GM23338 (cell line): ENCODE results near the gene TTL. TPM values are rescaled to one million over a fixed set of nuclear protein-coding genes. Genes with fewer than 3 reads are reported as not detected.
"Not testable (repeated sequence)": the region's sequence is repeated elsewhere in the genome, so short reads cannot be mapped to it uniquely, and the experiment has no call there.

Experiments
- ATAC-seq: fragments of 200-7000 bp; cut with Tn5 transposase; 3 replicates; pipeline ENCODE4 v1.9.1; 2020
- DNase-seq: peaks from one replicate; pipeline ENCODE4 v3.0.0-alpha.2; 2015; ENCODE audit warnings: low spot score
- H2AFZ ChIP-seq: fragments of 200-600 bp; sonication (generic); 2 replicates; pipeline ENCODE4 v1.8.0; 2016; ENCODE audit warnings: antibody characterized with exemption, mild to moderate bottlenecking, moderate library complexity
- H3F3A ChIP-seq: fragments of 200-600 bp; sonication (generic); replicated peaks from 2 replicates; pipeline ENCODE4 v1.8.0; 2017; ENCODE audit warnings: antibody characterized with exemption, mixed run types, low read depth
- H3K27ac ChIP-seq: fragments of 200-600 bp; sonication (generic); 2 replicates; pipeline ENCODE4 v1.6.1; 2016; ENCODE audit warnings: low read depth
- H3K27me3 ChIP-seq: fragments of 200-600 bp; sonication (generic); 2 replicates; pipeline ENCODE4 v1.8.0; 2016; ENCODE audit warnings: mild to moderate bottlenecking, mixed run types, moderate library complexity; ENCODE audit not compliant: insufficient read depth
- H3K36me3 ChIP-seq: fragments of 200-600 bp; sonication (generic); 2 replicates; pipeline ENCODE4 v1.8.0; 2016; ENCODE audit warnings: mild to moderate bottlenecking; ENCODE audit not compliant: insufficient read depth
- H3K4me1 ChIP-seq: fragments of 200-600 bp; sonication (generic); 2 replicates; pipeline ENCODE4 v1.8.0; 2016; ENCODE audit warnings: mild to moderate bottlenecking, moderate library complexity; ENCODE audit not compliant: insufficient read depth
- H3K4me2 ChIP-seq: fragments of 200-600 bp; sonication (generic); 2 replicates; pipeline ENCODE4 v1.7.1; 2017; ENCODE audit warnings: mixed run types
- H3K4me3 ChIP-seq: fragments of 200-600 bp; sonication (generic); 2 replicates; pipeline ENCODE4 v1.6.1; 2016; ENCODE audit warnings: mixed run types
- H3K79me2 ChIP-seq: fragments of 200-600 bp; sonication (generic); replicated peaks from 2 replicates; pipeline ENCODE4 v1.8.0; 2017; ENCODE audit warnings: mild to moderate bottlenecking; ENCODE audit not compliant: insufficient read depth
- H3K9me2 ChIP-seq: fragments of 200-600 bp; sonication (generic); 2 replicates; pipeline ENCODE4 v1.8.0; 2017; ENCODE audit not compliant: insufficient read depth
- H4K20me1 ChIP-seq: fragments of 200-600 bp; sonication (generic); replicated peaks from 2 replicates; pipeline ENCODE4 v1.8.0; 2017; ENCODE audit warnings: mild to moderate bottlenecking; ENCODE audit not compliant: insufficient read depth
- H3K27ac Mint-ChIP-seq: 2 replicates; pipeline ENCODE4 v1.8.0; 2020; ENCODE audit warnings: inconsistent platforms, mild to moderate bottlenecking, moderate library complexity, mixed read lengths
- H3K27me3 Mint-ChIP-seq: 3 replicates; pipeline ENCODE4 v1.8.0; 2022; ENCODE audit warnings: low read depth, mild to moderate bottlenecking, moderate library complexity, mixed read lengths, inconsistent platforms; ENCODE audit not compliant: insufficient read depth, poor library complexity
- H3K36me3 Mint-ChIP-seq: 3 replicates; pipeline ENCODE4 v1.8.0; 2021; ENCODE audit warnings: low read depth, mild to moderate bottlenecking, inconsistent platforms, moderate library complexity, mixed read lengths
- H3K4me1 Mint-ChIP-seq: 3 replicates; pipeline ENCODE4 v1.8.0; 2020; ENCODE audit warnings: mild to moderate bottlenecking, inconsistent platforms, mixed read lengths
- H3K4me3 Mint-ChIP-seq: 3 replicates; pipeline ENCODE4 v1.8.0; 2021; ENCODE audit warnings: moderate library complexity, mild to moderate bottlenecking, inconsistent platforms, mixed read lengths
- H3K9me3 Mint-ChIP-seq: 3 replicates; pipeline ENCODE4 v1.8.0; 2020; ENCODE audit warnings: moderate library complexity, mild to moderate bottlenecking, inconsistent platforms, mixed read lengths
- CTCF ChIP-seq, 2 experiments: fragments of 200-600 bp in 1 of 2; sonication (generic) in 1 of 2; conservative IDR thresholded peaks; 2 replicates each; pipeline versions ENCODE4 v1.5.1 to v1.6.1; 2016 to 2017; ENCODE audit warnings: antibody characterized with exemption in 2 of 2, low read depth in 2 of 2, mild to moderate bottlenecking in 2 of 2, moderate library complexity in 1 of 2
- POLR2AphosphoS5 ChIP-seq: IDR thresholded peaks from 2 replicates; pipeline ENCODE4 v1.6.1; 2016; ENCODE audit warnings: antibody characterized with exemption, low read depth
- ZNF114 ChIP-seq: fragments of 250-450 bp; sonication (Bioruptor Pico); IDR thresholded peaks from 2 replicates; pipeline ENCODE4 v1.5.0; 2020; ENCODE audit warnings: mild to moderate bottlenecking, moderate library complexity
- long read RNA-seq: library from polyadenylated mRNA; unstranded; transcript quantifications from one replicate; pipeline ENCODE4 v2.0.0, GENCODE V29; 2020; ENCODE audit not compliant: unreplicated experiment
- polyA plus RNA-seq: library from polyadenylated mRNA; unstranded; fragments of >200 nt; fragmentation: Nextera tagmentation; extraction: Ambion mirVana; gene quantifications from 2 replicates; pipeline ENCODE4 v1.2.1, GENCODE V29; 2016
- total RNA-seq: library from RNA; depleted of rRNA; stranded (reverse); fragments of >200 nt; shearing (Covaris generic); gene quantifications from 2 replicates; pipeline ENCODE4 v1.2.3, GENCODE V29; 2014; rRNA removed

The TTL gene
- total RNA-seq (34.6 and 43.9 TPM in 2 replicates), polyA plus RNA-seq (10.1 and 10.4 TPM in 2 replicates)
- long read RNA-seq, partial matches to known transcripts = 0 of 2 reads
- long read RNA-seq, other reads (novel, unspliced or antisense) = 2 of 2 reads

GRCh38 chr2:112481528-112482233, at the start of gene TTL:
TTL (plus strand) TSS chr2:112482156; CDS start chr2:112482345, 189 bp downstream.
- H3K36me3 ChIP-seq = no peaks in the 10 kb centered on the region
- H3K4me1 ChIP-seq = peaks cover 6% of the 10 kb centered on the region
- Mint-ChIP-seq H3K36me3 (peaks cover 12% of the 10 kb centered on the region), H3K4me3 (peak within 1 kb of the TSS; percentile 93), H3K4me1 (peaks cover 14% of the 10 kb centered on the region), H3K27me3 (peaks cover 23% of the 10 kb centered on the region), H3K9me3 (no peaks in the 10 kb centered on the region), H3K27ac (peak within 1 kb of the TSS; percentile 84)
- peak within 1 kb of the TSS; percentile 96 for H3K4me3 ChIP-seq
- H3K27ac ChIP-seq = peak within 1 kb of the TSS; percentile 39; the same call in 1 of the 2 replicates
- peaks cover 14% of the 10 kb centered on the region; the same call in 1 of the 2 replicates for H4K20me1 ChIP-seq
- peak; percentile 67 for DNase-seq
- H2AFZ ChIP-seq = peak within 1 kb of the TSS; percentile 99
- peaks cover 34% of the 10 kb centered on the region for H3K79me2 ChIP-seq
- peak; percentile 64 for ATAC-seq
- TF ChIP-seq POLR2AphosphoS5 (peak; percentile 41; the same call in 1 of the 2 replicates), ZNF114 (CRISPR knock-in tag) (no peak)
- H3K4me2 ChIP-seq = peak within 1 kb of the TSS; percentile 98
- peaks cover 8% of the 10 kb centered on the region for H3F3A ChIP-seq
- no peaks in the 10 kb centered on the region for H3K9me2 ChIP-seq
- H3K27me3 ChIP-seq = peaks cover 26% of the 10 kb centered on the region

- not testable (repeated sequence) for H3K79me2 ChIP-seq
These were observed 49.6 kb upstream of the TTL start for GRCh38 chr2:112432390-112432734.

GRCh38 chr2:112432735-112433479, 49.0 kb upstream of the TTL start:
- peak overlapping the region; percentile 76 for H3K4me3 Mint-ChIP-seq
- 0 out of 2 replicates have a peak overlapping the region, but pooled peaks have one; percentile 76 for H2AFZ ChIP-seq
- H3K27ac ChIP-seq = not testable (repeated sequence)

More at GRCh38 chr2:112432390-112432734, 49.6 kb upstream of the TTL start:
- H3K9me2 ChIP-seq, H3K27ac ChIP-seq, H3K4me1 ChIP-seq, H4K20me1 ChIP-seq, H3K36me3 ChIP-seq, H3K9me3 Mint-ChIP-seq, ATAC-seq, H3K27me3 ChIP-seq, H3K36me3 Mint-ChIP-seq, H3K4me1 Mint-ChIP-seq, DNase-seq, H3K27me3 Mint-ChIP-seq, H3K27ac Mint-ChIP-seq, H3F3A ChIP-seq: not testable (repeated sequence)
- 0 out of 2 replicates have a peak overlapping the region, but pooled peaks have one; percentile 76 for H2AFZ ChIP-seq
- H3K4me2 ChIP-seq = peak overlapping the region; percentile 75
- H3K4me3 Mint-ChIP-seq = peak overlapping the region; percentile 76
- H3K4me3 ChIP-seq = peak overlapping the region; percentile 60

GRCh38 chr2:112433480-112433879, 48.5 kb upstream of the TTL start, which contains the start of gene RGPD8:
RGPD8 (minus strand) TSS chr2:112433645; CDS start chr2:112433453, 192 bp downstream.
- not testable (repeated sequence) for H3K36me3 Mint-ChIP-seq, H3K79me2 ChIP-seq, H3K9me2 ChIP-seq, H3K4me1 ChIP-seq, H3K27me3 ChIP-seq, H3K27me3 Mint-ChIP-seq, H3K9me3 Mint-ChIP-seq, H4K20me1 ChIP-seq, H3K4me1 Mint-ChIP-seq, H3F3A ChIP-seq, H3K36me3 ChIP-seq, H3K27ac Mint-ChIP-seq, H3K27ac ChIP-seq
- ATAC-seq = peak; percentile 75
- H3K4me2 ChIP-seq = peak within 1 kb of the TSS; percentile 75
- peak within 1 kb of the TSS; percentile 76 for H3K4me3 Mint-ChIP-seq
- H3K4me3 ChIP-seq = peak within 1 kb of the TSS; percentile 60
- TF ChIP-seq CTCF (conservative IDR thresholded peaks at IDR 0.05; ENCODE audit: low read depth in 2 of 2) = peak; percentile 55 to 56
- 0 out of 2 replicates have a peak within 1 kb of the TSS, but pooled peaks have one; percentile 76 for H2AFZ ChIP-seq
- peak; percentile 79 for DNase-seq

More at GRCh38 chr2:112432735-112433479, 49.0 kb upstream of the TTL start:
- H3K79me2 ChIP-seq, H3F3A ChIP-seq, H3K27ac Mint-ChIP-seq, H3K36me3 Mint-ChIP-seq, H3K9me3 Mint-ChIP-seq, H3K27me3 ChIP-seq, H3K36me3 ChIP-seq, H4K20me1 ChIP-seq, H3K27me3 Mint-ChIP-seq, H3K4me1 Mint-ChIP-seq, H3K9me2 ChIP-seq, H3K4me1 ChIP-seq: not testable (repeated sequence)
- H3K4me3 ChIP-seq = peak overlapping the region; percentile 60
- H3K4me2 ChIP-seq = peak overlapping the region; percentile 75
- ATAC-seq (peak; percentile 60), DNase-seq (peak; percentile 11)
